Rectal smooth muscle tissue (tissue), 1 donor: Measurements from ENCODE around the gene TRIM74.
"Not testable (repeated sequence)": the region's sequence is repeated elsewhere in the genome, so short reads cannot be mapped to it uniquely, and the experiment has no call there.

ENCODE experiments used
- H3K27ac ChIP-seq: one replicate; pipeline ENCODE4 v1.7.0; 2013; ENCODE audit warnings: low read depth, low read length, inconsistent platforms
- H3K27me3 ChIP-seq: one replicate; pipeline ENCODE4 v1.7.0; 2013; ENCODE audit warnings: low read length; ENCODE audit not compliant: control insufficient read depth, insufficient read depth
- H3K36me3 ChIP-seq: one replicate; pipeline ENCODE4 v1.7.0; 2013; ENCODE audit warnings: low read length; ENCODE audit not compliant: control insufficient read depth, insufficient read depth
- H3K4me1 ChIP-seq: one replicate; pipeline ENCODE4 v1.7.0; 2013; ENCODE audit warnings: low read length; ENCODE audit not compliant: control insufficient read depth, insufficient read depth
- H3K4me3 ChIP-seq: one replicate; pipeline ENCODE4 v1.7.0; 2013; ENCODE audit warnings: low read length
- H3K9ac ChIP-seq: one replicate; pipeline ENCODE4 v1.7.0; 2013; ENCODE audit warnings: low read length

The TRIM74 gene

DNA sequence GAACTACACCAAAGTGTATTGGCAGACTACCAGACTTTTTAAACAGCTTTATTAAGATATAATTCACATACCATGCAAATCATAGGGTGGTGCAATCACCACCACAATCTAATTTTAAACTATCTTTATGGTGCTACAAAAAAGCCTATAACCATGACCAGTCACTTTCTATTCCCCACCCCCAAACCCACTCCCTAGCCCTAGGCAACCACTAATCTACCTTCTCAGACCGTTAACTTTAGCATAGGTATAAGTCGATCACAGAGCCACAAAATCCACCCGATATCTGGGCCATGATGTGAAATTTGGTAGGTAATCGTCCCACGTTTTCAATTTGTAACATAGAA, 44.9 kb downstream of the TRIM74 start:
- peaks cover 9% of the 10 kb centered on the region for H3K36me3 ChIP-seq

DNA sequence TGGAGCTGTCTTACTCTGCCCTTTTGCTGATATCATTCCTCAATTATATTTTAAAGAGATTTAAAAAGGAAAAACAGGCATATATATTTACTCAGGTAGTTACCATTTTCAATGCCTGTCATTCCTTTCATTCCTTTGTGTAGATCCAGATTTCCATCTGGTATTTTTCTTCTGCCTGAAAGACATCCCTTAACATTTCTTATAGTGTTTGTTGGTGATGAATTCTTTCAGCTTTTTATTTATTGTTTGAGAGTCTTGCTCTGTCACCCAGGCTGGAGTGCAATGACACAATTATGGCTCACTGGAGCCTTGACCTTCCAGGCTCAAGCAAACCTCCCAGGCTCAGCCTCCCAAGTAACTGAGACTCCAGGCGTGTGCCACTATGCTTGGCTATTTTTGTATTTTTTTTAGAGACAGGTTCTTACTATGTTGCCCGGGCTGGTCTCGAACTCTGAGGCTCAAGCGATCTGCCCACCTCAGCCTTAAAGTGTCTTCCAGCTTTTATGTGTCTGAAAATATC, 50.0 kb downstream of the TRIM74 start:
- H3K4me1 ChIP-seq = peaks cover 2% of the 10 kb centered on the region
- no peaks in the 10 kb centered on the region for H3K36me3 ChIP-seq
- no peak overlapping the region for H3K9ac ChIP-seq
- H3K27me3 ChIP-seq = no peaks in the 10 kb centered on the region
- H3K4me3 ChIP-seq = no peak overlapping the region
- no peak overlapping the region for H3K27ac ChIP-seq

More for the DNA sequence above, 44.9 kb downstream of the TRIM74 start:
- Histone ChIP-seq H3K27me3 (no peaks in the 10 kb centered on the region), H3K4me3 (peak overlapping the region; percentile 97), H3K4me1 (peaks cover 10% of the 10 kb centered on the region), H3K9ac (peak overlapping the region; percentile 94), H3K27ac (peak overlapping the region; percentile 93)

DNA sequence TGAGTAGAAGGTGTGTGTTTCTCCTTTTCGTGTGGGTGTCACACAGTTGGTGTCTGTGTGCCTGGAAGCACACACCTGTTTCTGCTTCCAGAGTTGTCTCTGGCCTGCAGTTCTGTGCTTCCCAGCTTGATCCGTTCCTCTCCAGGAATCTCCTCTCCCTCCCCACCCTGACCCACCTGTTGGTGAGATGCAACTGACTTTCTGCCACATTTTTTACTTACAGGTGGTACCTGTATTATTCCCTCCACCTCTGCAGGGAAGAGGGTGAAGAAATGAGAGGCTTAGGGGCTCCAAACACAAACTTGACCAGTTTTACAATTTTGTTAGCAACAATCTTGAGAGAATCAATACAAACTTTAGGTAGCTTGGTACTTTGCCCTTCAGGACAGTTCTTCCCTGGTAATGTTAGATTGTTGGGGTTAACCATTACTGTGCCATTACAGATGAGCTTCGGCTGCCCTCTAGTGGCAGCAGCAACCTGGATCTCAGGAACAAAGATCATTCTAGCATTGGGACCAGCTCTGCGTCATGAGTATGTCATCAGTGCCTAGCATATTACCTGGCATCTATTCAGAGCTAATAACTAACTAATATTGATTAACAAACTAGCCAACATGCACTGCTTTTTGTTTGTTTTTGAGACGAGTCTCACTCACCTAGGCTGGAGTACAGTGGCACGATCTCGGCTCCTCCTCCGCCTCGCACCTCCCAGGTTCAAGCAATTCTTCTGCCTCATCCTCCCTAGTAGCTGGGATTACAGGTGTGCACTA, 54.3 kb downstream of the TRIM74 start:
- not testable (repeated sequence) for H3K4me3 ChIP-seq, H3K27ac ChIP-seq, H3K4me1 ChIP-seq, H3K9ac ChIP-seq, H3K27me3 ChIP-seq
- H3K36me3 ChIP-seq = peaks cover 12% of the 10 kb centered on the region

DNA sequence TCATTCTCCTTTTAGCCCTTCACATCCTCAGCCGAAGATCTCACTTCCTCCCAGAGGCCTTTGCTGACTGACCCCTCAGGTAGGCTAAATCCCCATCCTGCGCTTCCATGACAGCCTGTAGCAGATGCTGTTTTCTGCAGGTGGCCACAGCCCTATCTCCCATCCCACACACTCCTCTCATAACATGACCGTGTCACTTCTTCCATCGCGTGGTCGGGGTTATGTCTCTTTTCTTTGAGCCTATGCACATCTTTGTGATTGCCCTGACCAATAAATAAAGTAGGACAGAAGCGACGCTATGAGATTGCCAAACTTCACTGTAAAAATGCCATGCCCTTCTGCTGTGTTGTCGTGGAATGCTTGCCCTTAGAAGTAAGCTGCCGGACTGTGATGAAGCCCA, 55.5 kb downstream of the TRIM74 start:
- H3K9ac ChIP-seq, H3K4me3 ChIP-seq, H3K27ac ChIP-seq, H3K4me1 ChIP-seq, H3K27me3 ChIP-seq: not testable (repeated sequence)
- peaks cover 12% of the 10 kb centered on the region for H3K36me3 ChIP-seq

DNA sequence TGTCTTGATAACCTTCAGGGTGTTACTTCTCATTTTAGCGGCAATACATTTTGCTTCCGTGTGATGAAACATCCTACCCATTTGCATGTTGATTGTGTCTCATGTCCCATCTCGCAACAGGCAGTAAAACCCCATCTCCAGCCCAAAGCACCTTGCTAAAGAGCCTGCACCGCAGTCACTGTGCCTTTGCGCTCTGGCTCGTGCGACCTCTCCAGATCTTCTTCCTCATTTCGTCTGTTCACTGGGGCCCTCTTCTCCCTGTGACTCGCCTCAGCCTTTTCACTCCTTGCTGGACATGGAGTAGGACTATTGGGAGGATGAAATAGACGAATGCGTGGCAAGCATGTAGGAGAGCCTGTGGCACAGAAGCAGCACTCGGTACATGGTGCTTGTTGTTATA, 57.9 kb downstream of the TRIM74 start:
- H3K36me3 ChIP-seq = peaks cover 12% of the 10 kb centered on the region
- H3K9ac ChIP-seq, H3K4me3 ChIP-seq, H3K27me3 ChIP-seq, H3K27ac ChIP-seq, H3K4me1 ChIP-seq: not testable (repeated sequence)
